ENCODE measurements around the gene AIFM3. TPM values are rescaled to one million over a fixed set of nuclear protein-coding genes. Genes with fewer than 3 reads are reported as not detected.

AIFM3 gene
- total and polyA plus RNA-seq, 2 of the 13 experiments (the other 11 are each of a cell fraction or from before 2014, with no cell fraction given), result 9.0 to 15.3 TPM

- no peak for TF ChIP-seq ZNF496 (CRISPR knock-in tag; IDR thresholded peaks at IDR 0.05; ENCODE audit: insufficient replicate concordance)
- no peak for TF ChIP-seq PLRG1 (conservative IDR thresholded peaks at IDR 0.05)
- TF ChIP-seq SIX4 (CRISPR knock-in tag; IDR thresholded peaks at IDR 0.05), result no peak
- TF ChIP-seq, protein P1, sequence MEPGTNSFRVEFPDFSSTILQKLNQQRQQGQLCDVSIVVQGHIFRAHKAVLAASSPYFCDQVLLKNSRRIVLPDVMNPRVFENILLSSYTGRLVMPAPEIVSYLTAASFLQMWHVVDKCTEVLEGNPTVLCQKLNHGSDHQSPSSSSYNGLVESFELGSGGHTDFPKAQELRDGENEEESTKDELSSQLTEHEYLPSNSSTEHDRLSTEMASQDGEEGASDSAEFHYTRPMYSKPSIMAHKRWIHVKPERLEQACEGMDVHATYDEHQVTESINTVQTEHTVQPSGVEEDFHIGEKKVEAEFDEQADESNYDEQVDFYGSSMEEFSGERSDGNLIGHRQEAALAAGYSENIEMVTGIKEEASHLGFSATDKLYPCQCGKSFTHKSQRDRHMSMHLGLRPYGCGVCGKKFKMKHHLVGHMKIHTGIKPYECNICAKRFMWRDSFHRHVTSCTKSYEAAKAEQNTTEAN (CRISPR knock-in tag; conservative IDR thresholded peaks at IDR 0.05), result no peak
- peak; percentile 48; the same call in 1 of the 2 replicates for TF ChIP-seq DMAP1 (CRISPR knock-in tag; IDR thresholded peaks at IDR 0.05)
- 0 out of 2 replicates have a peak, but pooled peaks have one; percentile 31 for TF ChIP-seq ZNF264 (CRISPR knock-in tag; IDR thresholded peaks at IDR 0.05)
- peak; percentile 61 for TF ChIP-seq NR2F6 (IDR thresholded peaks at IDR 0.05)
- peak; percentile 48; the same call in 1 of the 2 replicates for TF ChIP-seq NR2F6 (CRISPR knock-in tag; IDR thresholded peaks at IDR 0.05)
- peak; percentile 74 for TF ChIP-seq ZNF350 (CRISPR knock-in tag; IDR thresholded peaks at IDR 0.05; ENCODE audit: borderline replicate concordance, low read depth)
- TF ChIP-seq DRAP1 (CRISPR knock-in tag; IDR thresholded peaks at IDR 0.05), result no peak
- TF ChIP-seq SUZ12 (IDR thresholded peaks at IDR 0.05; ENCODE audit: low read depth, low read length), result no peak
- no peak for TF ChIP-seq ZNF703 (CRISPR knock-in tag; IDR thresholded peaks at IDR 0.05; ENCODE audit: borderline replicate concordance)
- TF ChIP-seq KDM1A (CRISPR knock-in tag; IDR thresholded peaks at IDR 0.05), result no peak
- 0 out of 2 replicates have a peak, but pooled peaks have one; percentile 31 for TF ChIP-seq POGZ (CRISPR knock-in tag; IDR thresholded peaks at IDR 0.05)
- TF ChIP-seq PCBP2 (optimal IDR thresholded peaks at IDR 0.05; ENCODE audit: low read depth, low read length, poor library complexity, severe bottlenecking), result no peak
- TF ChIP-seq CCAR2 (optimal IDR thresholded peaks at IDR 0.05; ENCODE audit: low read depth, low read length), result no peak
- peak; percentile 33; the same call in 1 of the 2 replicates for TF ChIP-seq GATAD1 (CRISPR knock-in tag; IDR thresholded peaks at IDR 0.05)
- TF ChIP-seq ZBTB2 (CRISPR knock-in tag; IDR thresholded peaks at IDR 0.05; ENCODE audit: low read depth), result no peak
- TF ChIP-seq ZNF563 (CRISPR knock-in tag; IDR thresholded peaks at IDR 0.05), result no peak
- no peak; the same call in 1 of the 2 replicates for TF ChIP-seq ZNF547 (CRISPR knock-in tag; IDR thresholded peaks at IDR 0.05)
- TF ChIP-seq BRD4 (CRISPR knock-in tag; IDR thresholded peaks at IDR 0.05), result peak; percentile 48; the same call in 1 of the 2 replicates
- no peak for TF ChIP-seq MYPOP (CRISPR knock-in tag; IDR thresholded peaks at IDR 0.05)
- TF ChIP-seq XRCC5 (optimal IDR thresholded peaks at IDR 0.05; ENCODE audit: low read length), result peak; percentile 72
- TF ChIP-seq, protein P2, sequence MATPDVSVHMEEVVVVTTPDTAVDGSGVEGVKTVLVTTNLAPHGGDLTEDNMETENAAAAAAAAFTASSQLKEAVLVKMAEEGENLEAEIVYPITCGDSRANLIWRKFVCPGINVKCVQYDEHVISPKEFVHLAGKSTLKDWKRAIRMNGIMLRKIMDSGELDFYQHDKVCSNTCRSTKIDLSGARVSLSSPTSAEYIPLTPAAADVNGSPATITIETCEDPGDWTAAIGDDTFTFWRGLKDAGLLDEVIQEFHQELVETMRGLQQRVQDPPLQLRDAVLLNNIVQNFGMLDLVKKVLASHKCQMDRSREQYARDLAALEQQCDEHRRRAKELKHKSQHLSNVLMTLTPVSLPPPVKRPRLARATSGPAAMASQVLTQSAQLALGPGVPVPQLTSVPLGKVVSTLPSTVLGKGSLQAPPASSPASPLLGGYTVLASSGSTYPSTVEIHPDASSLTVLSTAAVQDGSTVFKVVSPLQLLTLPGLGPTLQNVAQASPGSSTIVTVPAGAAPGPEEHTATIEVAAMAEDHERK (CRISPR knock-in tag; IDR thresholded peaks at IDR 0.05; ENCODE audit: low read depth), result no peak
- no peak for TF ChIP-seq ZSCAN21 (CRISPR knock-in tag; IDR thresholded peaks at IDR 0.05; ENCODE audit: borderline replicate concordance)
- TF ChIP-seq IRF2 (CRISPR knock-in tag; IDR thresholded peaks at IDR 0.05), result peak; percentile 44; the same call in 1 of the 2 replicates
These were observed 3.6 kb upstream of the AIFM3 start (continued) for GRCh38 chr22:20963201-20964052.
